NCI-H446 treated with DMSO at 0.1 percent for 48 hours (cell line): ENCODE measurements around the gene CPEB3.

Experiments used
- DNase-seq: peaks from one replicate; lab custom pipeline; 2025; lab: John Stamatoyannopoulos, UW

The CPEB3 gene

DNA sequence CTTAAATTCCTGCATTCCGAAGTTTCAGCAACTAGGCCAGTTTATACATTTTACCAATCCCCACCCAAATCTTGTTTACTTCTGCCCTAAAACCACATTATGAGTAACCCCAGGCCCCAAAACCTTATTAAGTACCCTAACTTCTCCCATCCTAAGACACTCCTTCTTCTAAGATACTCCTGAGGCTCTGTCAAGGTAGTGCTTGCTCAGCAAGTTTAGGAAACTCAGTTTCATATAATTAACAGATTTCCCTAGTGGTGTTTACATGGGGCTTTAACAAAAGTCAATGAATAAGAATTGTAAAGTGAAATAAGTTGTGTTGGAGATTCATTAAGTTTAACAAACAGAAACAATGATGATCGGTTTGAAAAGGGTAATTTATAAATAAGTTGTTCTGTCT lies 77.8 kb downstream of the CPEB3 start:
- DNase-seq = no peak

DNA sequence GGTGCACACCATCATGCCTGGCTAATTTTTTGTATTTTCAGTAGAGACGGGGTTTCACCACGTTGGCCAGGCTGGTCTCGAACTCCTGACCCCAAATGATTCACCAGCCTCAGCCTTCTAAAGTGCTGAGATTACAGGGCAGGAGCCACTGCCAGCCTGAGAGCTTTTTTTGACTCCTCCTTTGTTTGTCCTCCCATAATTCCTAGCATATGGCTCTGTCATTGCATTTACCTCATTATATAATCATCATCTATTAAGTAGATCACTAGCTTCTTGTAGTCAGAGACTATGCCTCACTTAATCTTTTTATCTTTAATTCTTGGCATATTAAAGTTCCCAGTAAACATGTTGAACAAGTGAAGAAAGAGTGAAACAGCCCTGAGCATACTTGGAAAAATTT lies 82.1 kb downstream of the CPEB3 start:
- DNase-seq = no peak

DNA sequence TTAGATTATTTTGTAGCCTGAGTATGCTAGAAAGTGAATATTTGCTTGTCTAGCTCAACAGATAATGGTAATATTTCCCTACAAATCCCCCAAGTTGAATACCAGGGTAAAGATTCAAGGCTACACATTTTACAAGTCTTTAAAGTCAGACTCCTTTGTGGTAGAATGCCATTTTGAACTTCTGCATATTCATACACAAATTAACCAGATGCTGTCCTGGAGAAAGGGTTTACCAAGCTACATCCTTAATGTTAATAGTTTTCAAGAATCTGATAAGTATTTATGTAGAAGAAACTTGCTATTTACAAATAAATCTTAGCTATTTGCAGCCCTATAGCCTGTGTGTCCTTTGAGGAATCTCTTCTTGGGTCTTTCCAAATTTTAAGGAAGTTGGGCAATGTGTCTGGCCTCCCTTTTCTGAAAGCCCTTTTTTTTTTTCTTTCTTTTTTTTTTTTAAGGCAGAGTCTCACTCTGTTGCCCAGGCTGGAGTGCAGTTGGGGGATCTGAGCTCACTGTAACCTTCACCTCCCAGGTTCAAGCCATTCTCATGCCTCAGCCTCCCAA lies 82.6 kb downstream of the CPEB3 start:
- no peak for DNase-seq

DNA sequence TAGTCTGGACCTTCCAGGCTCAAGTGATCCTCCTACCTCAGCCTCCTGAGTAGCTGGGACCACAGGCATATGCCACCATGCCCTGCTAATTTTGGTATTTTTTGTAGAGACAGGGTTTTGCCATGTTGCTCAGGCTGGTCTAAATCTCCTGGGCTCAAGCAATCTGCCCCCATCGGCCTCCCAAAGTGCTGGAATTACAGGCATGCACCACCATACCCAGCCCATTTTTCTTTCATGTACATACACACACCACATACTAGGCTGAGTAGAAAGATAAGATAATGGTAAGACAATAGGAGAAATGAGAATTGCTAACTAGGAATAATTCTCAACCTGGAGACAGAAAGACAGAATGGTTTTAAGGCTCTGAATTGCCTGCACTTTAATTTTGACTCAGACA lies 83.8 kb downstream of the CPEB3 start:
- no peak for DNase-seq

DNA sequence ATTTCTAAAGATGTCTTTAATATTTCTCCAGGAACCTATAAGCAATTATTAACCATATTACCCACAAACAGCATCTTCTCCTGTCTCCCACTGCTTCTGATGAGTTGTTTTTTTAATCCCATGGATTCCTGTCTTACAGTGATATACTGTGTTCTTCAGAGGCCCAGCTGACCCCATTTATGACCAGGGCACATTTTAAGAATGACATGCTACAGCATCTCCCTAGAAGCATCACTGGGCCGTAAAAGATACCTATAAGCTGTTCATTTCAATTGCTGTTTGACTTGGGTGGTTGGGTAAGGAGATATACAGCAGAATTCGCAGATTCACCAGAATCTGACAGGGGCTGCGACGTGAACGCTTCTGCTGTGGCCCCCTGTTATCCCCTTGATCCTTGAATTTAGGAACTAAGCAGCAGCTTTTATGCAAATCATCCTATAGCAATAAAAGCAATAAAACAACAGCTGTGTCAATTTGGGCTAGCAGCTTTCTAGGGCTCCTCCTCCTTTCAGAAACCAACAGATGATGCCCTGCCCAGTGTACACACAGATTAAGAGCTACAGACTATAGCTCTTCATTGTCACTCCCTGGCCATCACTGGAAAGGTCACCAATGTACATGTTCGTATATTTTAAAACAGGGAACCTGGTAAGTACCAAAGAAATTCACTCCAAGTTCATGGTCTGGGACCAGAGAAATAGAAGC lies 86.8 kb downstream of the CPEB3 start:
- no peak for DNase-seq

DNA sequence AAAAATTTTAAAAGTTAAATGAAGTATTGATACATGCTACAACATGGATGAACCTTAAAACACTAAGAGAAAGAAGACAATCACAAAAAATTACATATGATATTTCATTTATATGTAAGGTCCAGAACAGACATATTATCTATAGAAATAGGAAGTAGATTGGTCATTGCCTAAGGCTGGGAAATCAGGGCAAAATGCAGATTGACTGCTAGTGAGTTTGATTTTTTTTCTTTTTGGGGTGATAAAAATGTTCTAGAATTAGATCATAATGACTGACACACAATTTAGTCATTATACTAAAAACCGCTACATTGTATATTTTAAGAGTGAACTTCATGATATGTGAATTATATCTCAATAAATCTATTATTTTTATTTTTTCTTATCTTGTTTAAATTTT lies 88.3 kb downstream of the CPEB3 start:
- DNase-seq = no peak

DNA sequence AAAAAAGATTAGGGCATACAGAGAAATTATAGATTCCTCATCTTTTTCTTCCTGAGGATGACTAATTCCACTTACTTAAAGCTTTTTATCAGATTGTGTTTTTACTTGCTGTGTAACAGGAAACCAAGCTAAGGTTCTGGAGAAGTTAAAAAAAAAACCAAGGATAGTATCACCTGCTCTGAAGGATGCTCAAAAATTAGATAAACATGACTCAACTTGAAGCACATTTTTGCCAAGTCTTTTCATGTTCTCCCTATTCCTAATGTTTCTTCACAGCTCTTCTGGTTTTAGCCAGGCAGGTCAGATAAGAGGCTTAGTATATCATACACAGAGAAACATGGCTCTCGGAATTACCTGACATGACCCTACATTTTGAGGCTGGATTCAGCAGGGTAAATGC lies 90.3 kb downstream of the CPEB3 start:
- DNase-seq = no peak

DNA sequence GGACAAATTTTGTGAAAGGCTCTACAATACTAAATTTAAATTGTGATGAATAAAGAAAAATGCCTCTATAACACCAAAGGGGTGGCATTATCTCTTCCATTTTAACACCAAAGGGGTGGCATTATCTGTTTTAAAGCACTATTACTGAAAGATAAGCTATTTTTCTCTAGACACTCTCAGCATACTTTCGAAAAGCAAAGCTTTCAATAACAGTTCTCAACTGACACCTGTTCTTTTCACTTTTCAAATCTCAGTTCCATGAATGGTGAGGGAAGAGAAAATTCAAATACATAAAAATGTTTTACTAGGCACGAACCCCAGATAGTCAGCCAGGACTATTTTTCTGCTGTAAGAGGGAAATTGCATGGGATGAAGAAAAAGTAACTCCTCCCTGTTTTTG lies 103.8 kb downstream of the CPEB3 start:
- no peak for DNase-seq

DNA sequence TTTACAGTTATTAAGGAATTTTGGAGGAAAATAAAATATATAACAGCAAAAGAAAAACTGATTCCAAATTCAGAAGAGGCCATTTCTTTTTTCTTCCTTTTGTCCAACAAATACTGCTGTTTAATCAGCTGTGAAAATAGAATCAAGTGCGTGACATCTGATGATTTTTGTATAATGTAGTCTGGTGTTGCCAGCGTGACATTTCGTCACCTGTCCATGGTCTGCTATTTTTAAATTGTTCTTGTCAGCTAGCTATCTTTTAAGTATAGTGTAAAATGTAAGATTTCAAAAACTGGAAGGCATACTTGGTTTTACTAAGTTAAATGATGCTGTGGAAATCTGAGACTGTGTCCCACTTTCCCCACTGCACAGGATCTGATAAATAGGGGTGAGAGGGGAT lies 105.9 kb downstream of the CPEB3 start:
- DNase-seq = no peak

DNA sequence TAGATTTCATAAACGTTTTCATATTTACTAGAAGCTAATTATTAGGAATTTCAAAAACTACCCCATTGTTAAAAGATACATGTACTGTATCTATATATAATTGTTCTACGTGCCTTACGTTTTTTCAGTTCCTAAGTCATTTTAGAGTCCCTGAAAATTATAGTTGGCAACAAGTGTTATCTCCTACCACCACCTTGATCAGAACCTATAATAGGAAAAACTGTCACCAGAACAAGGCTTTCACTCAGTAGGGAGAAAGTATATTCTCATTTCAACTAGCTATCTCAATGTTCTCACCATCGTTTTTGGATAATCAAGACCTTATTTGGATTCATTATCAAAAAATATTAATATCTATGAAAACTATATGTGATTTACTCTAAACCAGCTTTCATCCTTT lies 107.7 kb downstream of the CPEB3 start:
- no peak for DNase-seq

DNA sequence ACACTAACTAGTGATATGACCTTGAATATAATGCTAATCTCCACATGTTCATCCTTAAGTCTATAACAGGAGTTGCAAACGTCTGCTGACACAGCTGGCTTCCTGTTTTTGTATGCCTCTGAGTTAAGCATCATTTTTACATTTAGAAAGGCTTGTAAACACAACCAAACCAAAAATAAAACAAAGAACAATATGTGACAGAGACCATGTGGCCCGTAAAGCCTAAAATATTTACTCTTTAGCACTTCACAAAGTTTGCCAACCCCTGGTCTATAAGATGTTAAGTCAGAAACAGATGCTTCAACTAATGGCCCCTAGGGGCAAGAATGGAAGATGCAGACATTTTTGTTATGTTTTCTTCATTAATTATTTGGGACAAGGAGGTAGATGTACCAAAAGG lies 109.3 kb downstream of the CPEB3 start:
- no peak for DNase-seq

DNA sequence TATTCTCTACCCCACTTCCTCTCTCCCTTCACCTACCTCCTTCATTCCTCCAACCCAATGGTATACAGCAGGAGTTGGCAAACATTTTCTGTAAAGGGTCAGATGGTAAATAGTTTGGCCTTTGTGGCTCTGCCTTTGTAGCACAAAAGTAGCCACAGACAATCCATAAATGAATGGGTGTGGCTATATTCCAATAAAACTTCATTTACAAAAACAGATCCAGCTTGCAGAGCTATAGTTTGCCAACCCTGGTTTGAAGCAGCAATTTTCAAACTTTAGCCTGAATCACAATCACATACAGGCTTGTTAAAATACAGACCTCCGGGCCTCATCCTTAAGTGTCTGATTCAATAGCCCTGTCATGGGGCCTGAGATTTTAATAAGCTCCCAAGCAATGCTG lies 110.5 kb downstream of the CPEB3 start:
- no peak for DNase-seq

DNA sequence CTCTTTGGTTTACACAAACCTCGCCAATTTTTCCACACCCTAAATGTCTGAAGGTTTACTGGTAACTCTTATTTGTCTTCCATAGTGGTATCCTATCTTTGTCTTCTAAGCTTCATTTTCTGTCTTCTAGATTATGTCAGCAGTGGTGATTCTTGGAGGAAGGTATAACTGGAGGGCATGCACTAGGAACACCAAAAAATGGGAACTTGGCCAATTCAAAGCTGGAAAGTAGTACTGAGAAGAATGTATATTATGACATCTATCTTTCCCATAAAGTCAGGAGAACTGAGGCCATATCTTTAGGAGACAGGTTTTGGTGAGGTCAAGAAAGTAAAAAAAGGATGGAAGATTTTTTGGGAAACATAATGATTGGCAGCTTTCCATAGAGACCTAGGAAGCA lies 113.3 kb downstream of the CPEB3 start:
- DNase-seq = no peak

DNA sequence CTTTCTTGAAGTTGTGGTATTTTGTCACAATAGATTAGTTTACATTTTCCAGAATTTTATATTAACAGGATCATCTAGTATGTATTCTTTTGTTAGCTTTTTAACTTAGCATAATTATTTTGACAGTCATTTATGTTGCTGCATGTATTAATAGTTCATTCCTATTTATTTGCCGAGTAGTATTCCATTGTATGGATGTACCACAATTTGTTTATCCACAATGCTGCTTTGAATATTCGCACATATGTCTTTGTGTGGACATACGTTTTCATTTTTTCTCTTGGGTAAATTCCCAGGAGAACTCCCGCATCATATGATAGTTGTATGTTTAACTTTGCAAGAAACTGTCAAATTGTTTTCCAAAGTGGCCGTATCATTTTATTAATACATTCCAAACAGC lies 115.7 kb downstream of the CPEB3 start:
- DNase-seq = no peak

DNA sequence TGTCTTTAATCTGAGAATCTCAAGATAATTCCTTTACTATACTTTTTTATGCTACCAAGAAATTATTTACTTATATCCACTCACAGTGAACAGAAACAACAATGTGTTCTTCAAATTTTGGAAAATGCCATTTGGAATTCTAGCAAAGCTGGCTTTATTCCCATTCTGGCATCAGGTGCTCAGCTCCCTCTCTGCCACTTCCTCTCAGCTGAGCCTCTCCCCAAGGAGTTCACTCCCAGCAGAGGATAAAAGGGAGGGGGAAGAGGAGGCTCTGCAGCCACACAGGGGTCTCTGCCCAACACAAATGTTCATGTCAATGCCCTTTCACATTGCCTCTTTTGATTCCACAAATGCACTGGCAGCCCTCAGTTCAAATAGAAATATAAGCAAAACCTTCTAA lies 116.9 kb downstream of the CPEB3 start:
- no peak for DNase-seq

DNA sequence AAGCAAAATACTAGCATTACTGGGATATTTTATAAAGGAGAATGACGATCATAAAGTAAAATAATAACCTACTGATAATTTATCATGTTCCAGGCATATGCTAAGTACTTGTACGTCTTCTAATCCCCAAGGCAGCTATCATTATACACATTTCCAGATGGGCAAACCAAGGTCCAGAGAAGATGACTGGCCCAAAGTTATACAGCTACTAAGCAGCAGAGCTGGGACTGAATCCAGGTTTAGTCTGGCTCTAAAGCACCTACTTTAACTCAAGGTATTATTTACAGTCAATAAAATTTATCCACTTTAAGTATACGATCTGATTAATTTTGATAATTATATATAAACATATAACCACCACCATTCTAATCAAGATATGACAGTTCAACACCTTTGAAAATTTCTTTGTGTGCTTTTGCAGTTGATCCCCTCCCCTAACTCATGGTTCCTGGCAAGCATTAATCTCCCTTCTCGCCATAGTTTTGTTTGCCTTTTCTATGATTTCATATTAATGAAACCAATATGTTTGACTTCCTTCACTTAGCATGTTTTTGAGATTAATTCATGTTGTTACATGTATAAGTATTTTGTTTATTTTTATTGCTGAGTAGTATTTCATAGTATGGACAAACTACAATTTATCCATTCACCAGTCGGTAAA lies 126.7 kb downstream of the CPEB3 start:
- peak; percentile 48 for DNase-seq

DNA sequence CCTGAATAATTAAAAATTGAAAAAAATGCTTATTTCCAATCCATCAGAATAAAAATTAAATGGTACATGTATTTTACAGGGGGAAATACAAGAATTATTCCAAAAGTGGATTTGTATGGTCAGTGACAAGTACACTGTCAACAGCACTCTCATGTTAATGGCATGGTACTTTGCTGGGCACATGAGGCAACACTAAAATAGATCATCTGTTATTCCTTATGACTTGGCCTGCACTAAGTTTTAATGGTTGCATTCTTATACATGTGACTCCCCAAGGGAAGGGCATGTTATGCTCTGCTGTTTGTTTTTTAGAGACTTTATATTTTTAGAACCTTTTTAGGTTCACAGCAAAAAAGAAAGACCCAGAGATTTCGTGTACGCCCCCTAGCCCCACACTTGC lies 128.3 kb downstream of the CPEB3 start:
- no peak for DNase-seq

DNA sequence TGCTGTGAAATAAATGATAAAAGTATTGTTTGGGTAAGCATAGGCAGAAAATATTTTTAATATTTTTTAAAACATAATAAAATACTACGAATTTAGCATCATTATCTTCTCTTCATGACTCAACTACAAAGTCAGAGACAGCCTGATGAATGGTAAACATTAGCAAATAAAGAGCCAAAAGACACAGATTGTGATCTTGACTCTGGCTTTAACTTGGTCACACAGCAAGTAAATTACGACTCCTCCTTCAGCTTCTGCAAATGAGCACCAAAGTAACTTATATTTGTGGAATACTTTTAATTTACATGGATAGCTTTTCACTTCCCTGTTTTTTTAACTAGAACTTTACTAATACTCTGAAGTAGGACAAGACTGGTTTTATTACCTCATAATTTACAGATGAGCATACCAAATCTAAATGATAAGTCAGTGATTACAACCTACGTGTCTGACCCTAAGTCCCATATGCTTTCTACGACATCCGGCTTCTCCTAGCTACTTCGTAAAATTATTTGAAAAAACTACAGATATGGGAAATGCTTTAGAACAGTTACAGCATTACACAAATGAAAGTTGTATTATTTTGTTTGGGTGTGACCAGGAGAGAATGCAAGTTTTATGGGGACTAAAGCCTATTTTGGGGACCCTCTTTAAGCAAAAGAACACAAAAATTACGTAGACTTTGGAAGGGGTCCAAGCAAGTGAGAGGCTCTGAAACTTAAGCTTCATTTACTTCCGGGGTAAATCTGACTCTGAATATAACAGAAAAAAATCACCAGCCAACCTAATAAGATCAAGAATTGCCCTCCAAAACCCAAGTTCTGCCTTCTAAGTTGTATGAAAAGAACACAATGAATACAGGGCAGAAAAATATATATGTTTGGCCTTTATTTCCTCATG lies 133.8 kb downstream of the CPEB3 start:
- peak; percentile 18 for DNase-seq

DNA sequence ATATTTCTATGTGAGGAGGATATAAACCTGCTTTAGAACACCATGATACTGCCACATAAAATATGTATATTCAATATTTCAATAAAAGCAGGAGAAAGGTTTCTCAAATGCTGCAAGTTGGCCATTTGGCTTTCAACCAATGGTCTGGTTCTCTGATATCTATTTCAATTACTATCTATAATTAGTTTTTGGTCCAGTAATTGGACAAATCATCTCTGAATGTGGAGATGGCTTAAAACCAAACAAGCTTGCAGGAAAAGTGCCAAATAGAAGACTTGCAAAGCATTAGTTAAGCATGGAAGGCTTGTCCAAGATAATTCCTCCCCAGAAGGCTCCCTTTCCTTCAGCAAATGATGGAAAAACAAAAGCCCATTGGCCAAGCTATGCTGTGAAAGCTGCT lies 140.1 kb downstream of the CPEB3 start:
- peak; percentile 73 for DNase-seq

DNA sequence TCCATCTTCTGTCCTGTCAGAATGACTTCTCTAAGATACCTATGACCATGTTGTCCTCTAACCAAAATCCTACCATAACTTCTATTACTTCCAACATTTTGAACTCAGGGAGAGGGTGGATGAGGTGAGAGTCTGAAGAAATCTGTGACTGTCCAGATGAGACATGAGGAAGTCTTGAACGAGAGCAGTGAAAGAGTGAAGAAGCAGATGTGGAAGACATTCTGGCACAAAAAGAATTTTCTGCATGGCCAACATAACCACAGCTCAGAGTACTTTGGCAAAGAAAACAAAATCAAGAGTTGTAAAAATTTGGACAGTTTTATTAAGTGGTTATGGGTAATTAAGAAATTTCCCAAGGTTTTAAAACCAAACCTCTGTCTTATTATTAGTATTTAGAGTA lies 141.6 kb downstream of the CPEB3 start:
- no peak for DNase-seq

DNA sequence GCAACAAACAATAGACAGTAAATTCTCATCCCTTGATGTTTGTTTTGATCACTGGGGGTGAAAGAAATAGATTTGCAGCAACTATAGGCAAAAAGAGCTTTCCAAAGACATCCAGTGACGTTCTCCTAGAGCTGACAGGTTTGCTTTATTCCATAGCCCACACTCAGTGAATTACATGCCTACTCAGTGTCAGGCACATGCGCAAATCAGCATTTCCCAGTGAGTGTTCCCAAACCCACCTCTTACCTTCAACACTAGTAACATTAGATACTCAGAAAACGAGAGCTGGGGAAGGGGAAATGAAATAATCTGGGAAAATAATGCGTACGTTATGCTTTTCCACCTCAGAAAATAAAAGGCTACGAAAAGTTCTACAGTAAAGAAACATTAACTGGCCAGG lies 144.1 kb downstream of the CPEB3 start:
- DNase-seq = no peak

DNA sequence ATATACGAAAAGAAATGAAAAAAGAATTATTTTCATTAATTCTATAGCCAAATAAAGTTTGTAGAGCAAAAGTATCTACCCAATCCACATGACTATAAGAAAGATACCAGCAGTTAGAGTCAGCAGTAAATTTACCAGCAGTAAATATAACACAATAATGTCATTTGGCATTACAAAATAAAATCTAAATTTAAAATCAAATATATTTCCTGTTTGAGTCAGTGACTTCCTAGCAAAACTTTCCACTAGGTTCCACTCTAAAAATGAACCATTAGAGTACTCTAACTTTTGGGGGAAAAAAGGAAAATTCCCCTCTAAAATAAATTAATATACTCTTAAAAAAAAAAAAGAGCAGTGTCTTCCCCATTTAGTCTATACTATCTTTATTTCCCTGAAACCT lies 144.8 kb downstream of the CPEB3 start:
- DNase-seq = no peak

DNA sequence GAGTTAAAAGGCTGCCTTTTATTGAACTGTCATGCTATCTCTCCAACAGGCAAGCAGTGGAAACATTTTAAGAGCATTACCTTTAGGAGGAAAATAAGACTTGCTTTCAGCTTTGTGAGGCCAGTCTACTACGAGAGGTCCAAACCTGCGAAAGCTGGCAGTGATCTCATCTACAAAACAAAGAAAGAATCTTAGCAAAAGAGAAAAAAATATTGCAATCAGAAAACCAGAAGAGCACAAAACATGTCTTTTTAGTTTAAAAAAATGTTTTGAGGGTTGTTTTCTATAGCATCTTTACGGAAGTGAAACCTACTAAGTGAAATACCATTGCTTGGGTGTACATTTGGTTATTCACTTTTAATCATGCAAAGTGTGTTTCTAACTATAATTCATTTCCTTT lies 147.9 kb downstream of the CPEB3 start:
- DNase-seq = no peak
